ENCODE measurements around the gene FIBP. TPM values are rescaled to one million over a fixed set of nuclear protein-coding genes. Genes with fewer than 3 reads are reported as not detected.
A peak's percentile ranks its signal among the peaks of the same experiment; 100 is the strongest.

FIBP gene
- total RNA-seq (10 to 100 TPM; 49.8 to 74.6 TPM), polyA plus RNA-seq (10 to 100 TPM; 47.1 to 77.2 TPM)
- long read RNA-seq, donor 1, transcript FIBP-202 (10 exons, 1,248 nt) = major isoform, 31 of 185 reads
- long read RNA-seq, donor 1, partial matches to known transcripts = 140 of 185 reads
- long read RNA-seq, donor 1, other reads (novel, unspliced or antisense) = 0 of 185 reads
- long read RNA-seq, donor 2, transcript FIBP-202 (10 exons, 1,248 nt) = major isoform, 9 of 17 reads
- long read RNA-seq, donor 2, partial matches to known transcripts = 0 of 17 reads
- long read RNA-seq, donor 2, other reads (novel, unspliced or antisense) = 0 of 17 reads
- long read RNA-seq, donor 3, transcript FIBP-202 (10 exons, 1,248 nt) = major isoform, 9 of 83 reads
- long read RNA-seq, donor 3, partial matches to known transcripts = 68 of 83 reads
- long read RNA-seq, donor 3, other reads (novel, unspliced or antisense) = 0 of 83 reads
- long read RNA-seq, donor 4, transcript FIBP-202 (10 exons, 1,248 nt) = major isoform, 9 of 23 reads
- long read RNA-seq, donor 4, partial matches to known transcripts = 8 of 23 reads
- long read RNA-seq, donor 4, other reads (novel, unspliced or antisense) = 0 of 23 reads
- long read RNA-seq, donor 5, transcript FIBP-202 (10 exons, 1,248 nt) = major isoform, 36 of 67 reads
- long read RNA-seq, donor 5, transcript FIBP-206 (3 exons, 1,378 nt) = minor isoform, 8 of 67 reads
- long read RNA-seq, donor 5, partial matches to known transcripts = 12 of 67 reads
- long read RNA-seq, donor 5, other reads (novel, unspliced or antisense) = 0 of 67 reads

DNA sequence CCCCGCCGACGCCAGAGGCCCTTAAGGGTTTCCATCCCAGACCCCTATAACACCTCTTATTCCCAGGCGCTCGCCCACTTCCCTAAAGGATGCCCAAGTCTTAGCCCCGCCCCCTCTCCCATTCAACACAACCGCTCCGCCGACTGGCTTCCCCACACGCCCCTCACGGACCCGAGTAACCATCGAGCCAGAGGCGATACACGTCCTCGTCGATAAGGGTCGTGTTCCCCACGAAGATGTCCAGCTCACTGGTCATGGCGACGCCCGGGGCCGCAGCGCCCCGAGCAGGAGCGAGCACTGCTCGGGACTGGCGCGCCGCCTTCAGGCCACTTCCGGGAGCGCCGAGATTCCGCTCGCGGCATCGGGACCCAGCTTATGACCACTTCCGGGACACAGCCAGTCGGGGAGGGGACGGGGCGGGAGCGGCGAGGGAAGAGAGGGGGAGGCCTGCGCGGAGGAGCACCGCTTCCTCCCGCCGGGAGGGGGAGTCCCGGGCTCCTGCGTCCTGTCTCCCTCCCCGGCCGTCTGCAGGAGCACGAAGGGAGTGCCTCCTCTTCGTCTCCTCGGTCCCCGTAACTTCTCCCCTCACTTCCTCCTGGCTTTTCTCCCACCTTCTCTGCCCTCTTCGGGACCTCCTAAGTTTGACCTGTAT lies at the start of gene FIBP:
FIBP (minus strand) TSS at position 309 of the 652 bp plus-strand sequence; CDS start at position 256, 53 bp downstream.
- peak; percentile 98 to 99 (median 99) for DNase-seq
- TF ChIP-seq, protein P1, sequence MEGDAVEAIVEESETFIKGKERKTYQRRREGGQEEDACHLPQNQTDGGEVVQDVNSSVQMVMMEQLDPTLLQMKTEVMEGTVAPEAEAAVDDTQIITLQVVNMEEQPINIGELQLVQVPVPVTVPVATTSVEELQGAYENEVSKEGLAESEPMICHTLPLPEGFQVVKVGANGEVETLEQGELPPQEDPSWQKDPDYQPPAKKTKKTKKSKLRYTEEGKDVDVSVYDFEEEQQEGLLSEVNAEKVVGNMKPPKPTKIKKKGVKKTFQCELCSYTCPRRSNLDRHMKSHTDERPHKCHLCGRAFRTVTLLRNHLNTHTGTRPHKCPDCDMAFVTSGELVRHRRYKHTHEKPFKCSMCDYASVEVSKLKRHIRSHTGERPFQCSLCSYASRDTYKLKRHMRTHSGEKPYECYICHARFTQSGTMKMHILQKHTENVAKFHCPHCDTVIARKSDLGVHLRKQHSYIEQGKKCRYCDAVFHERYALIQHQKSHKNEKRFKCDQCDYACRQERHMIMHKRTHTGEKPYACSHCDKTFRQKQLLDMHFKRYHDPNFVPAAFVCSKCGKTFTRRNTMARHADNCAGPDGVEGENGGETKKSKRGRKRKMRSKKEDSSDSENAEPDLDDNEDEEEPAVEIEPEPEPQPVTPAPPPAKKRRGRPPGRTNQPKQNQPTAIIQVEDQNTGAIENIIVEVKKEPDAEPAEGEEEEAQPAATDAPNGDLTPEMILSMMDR (IDR thresholded peaks at IDR 0.05; ENCODE audit: control extremely low read depth, extremely low read depth) = peak; percentile 60
- peaks cover 5 to 54% (median 13%) of the 10 kb centered on the region in 5 donors for H3K4me1 ChIP-seq (ENCODE audit: control insufficient read depth in 5 of 5, insufficient read depth in 5 of 5, low read length in 5 of 5)
- H3K27ac ChIP-seq (ENCODE audit: low read depth in 1 of 2, low read length in 1 of 2) = peak within 1 kb of the TSS; percentile 95
- H3K36me3 ChIP-seq (ENCODE audit: control insufficient read depth in 4 of 4, insufficient read depth in 4 of 4, low read length in 4 of 4) = peaks cover 7 to 23% (median 19%) of the 10 kb centered on the region in 4 donors
- ATAC-seq (ENCODE audit: insufficient read depth, low FRiP score) = peak; percentile 75
- 1% methylated on average over 48 to 56 of the region's 57 CpGs for WGBS, 2 donors
- H3K27me3 ChIP-seq (ENCODE audit: control insufficient read depth in 3 of 3, insufficient read depth in 3 of 3, low read length in 2 of 3) = no peaks in the 10 kb centered on the region
- H3K4me3 ChIP-seq = peak within 1 kb of the TSS; percentile 67
- H3K9ac ChIP-seq (ENCODE audit: insufficient read depth in 1 of 2, low read length in 2 of 2) = peak within 1 kb of the TSS; percentile 59 to 94
- H3K9me3 ChIP-seq (ENCODE audit: control insufficient read depth in 4 of 4, insufficient read depth in 3 of 4, low read length in 3 of 4) = no peaks in the 10 kb centered on the region

- H3K27me3 ChIP-seq (ENCODE audit: control insufficient read depth in 3 of 3, insufficient read depth in 3 of 3, low read length in 2 of 3) = peaks cover 0 to 5% (median 5%) of the 10 kb centered on the region in 3 donors
- peaks cover 0 to 9% (median 0%) of the 10 kb centered on the region in 5 donors for H3K4me1 ChIP-seq (ENCODE audit: control insufficient read depth in 5 of 5, insufficient read depth in 5 of 5, low read length in 5 of 5)
- 48 to 88% methylated on average over 4 of the region's 4 CpGs for WGBS, 2 donors
- no peak for DNase-seq
- H3K4me3 ChIP-seq = no peak overlapping the region
- no peak overlapping the region for H3K27ac ChIP-seq (ENCODE audit: low read depth in 1 of 2, low read length in 1 of 2)
- TF ChIP-seq, protein P1 (IDR thresholded peaks at IDR 0.05; ENCODE audit: control extremely low read depth, extremely low read depth) = no peak
- no peaks in the 10 kb centered on the region for H3K36me3 ChIP-seq (ENCODE audit: control insufficient read depth in 4 of 4, insufficient read depth in 4 of 4, low read length in 4 of 4)
- no peak for ATAC-seq (ENCODE audit: insufficient read depth, low FRiP score)
- H3K9me3 ChIP-seq (ENCODE audit: control insufficient read depth in 4 of 4, insufficient read depth in 3 of 4, low read length in 3 of 4) = no peaks in the 10 kb centered on the region
- H3K9ac ChIP-seq (ENCODE audit: insufficient read depth in 1 of 2, low read length in 2 of 2) = no peak overlapping the region
Observed at GRCh38 chr11:65937766-65938165, 49.5 kb upstream of the FIBP start.

- peaks cover 0 to 12% (median 0%) of the 10 kb centered on the region in 5 donors for H3K4me1 ChIP-seq (ENCODE audit: control insufficient read depth in 5 of 5, insufficient read depth in 5 of 5, low read length in 5 of 5)
- no peak overlapping the region for H3K27ac ChIP-seq (ENCODE audit: low read depth in 1 of 2, low read length in 1 of 2)
- no peak overlapping the region for H3K9ac ChIP-seq (ENCODE audit: insufficient read depth in 1 of 2, low read length in 2 of 2)
- no peak overlapping the region for H3K4me3 ChIP-seq
- DNase-seq = peak; percentile 67 to 97 (median 97)
- TF ChIP-seq, protein P1 (IDR thresholded peaks at IDR 0.05; ENCODE audit: control extremely low read depth, extremely low read depth) = no peak
- H3K27me3 ChIP-seq (ENCODE audit: control insufficient read depth in 3 of 3, insufficient read depth in 3 of 3, low read length in 2 of 3) = peaks cover 0 to 5% (median 0%) of the 10 kb centered on the region in 3 donors
- WGBS, 2 donors = 59 to 79% methylated on average over 4 of the region's 4 CpGs
- H3K36me3 ChIP-seq (ENCODE audit: control insufficient read depth in 4 of 4, insufficient read depth in 4 of 4, low read length in 4 of 4) = no peaks in the 10 kb centered on the region
- ATAC-seq (ENCODE audit: insufficient read depth, low FRiP score) = no peak
- no peaks in the 10 kb centered on the region for H3K9me3 ChIP-seq (ENCODE audit: control insufficient read depth in 4 of 4, insufficient read depth in 3 of 4, low read length in 3 of 4)
Observed at GRCh38 chr11:65934014-65934413, 45.7 kb upstream of the FIBP start.

Measured in lung (tissue), 16 donors.